Ramos (cell line): ENCODE results near the gene EPS8.

Experiments
- in situ Hi-C: fragments of 300-500 bp; cut with MboI; formaldehyde crosslinking; loops from one replicate; pipeline ENCODE4 v1.14.3; 2022; ENCODE audit warnings: low sequenced_read_pairs; ENCODE audit not compliant: unreplicated experiment

The EPS8 gene

GRCh38 chr12:15789220-15790171, at the start of gene EPS8:
EPS8 (minus strand) TSS chr12:15789388; CDS start chr12:15682951, 106,437 bp downstream.
- in situ Hi-C loops, result no loop called here

GRCh38 chr12:15837141-15837790, 48.1 kb upstream of the EPS8 start:
- in situ Hi-C loops, result no loop called here

- in situ Hi-C loops, result no loop called here
These were observed 45.4 kb upstream of the EPS8 start for GRCh38 chr12:15834575-15834974.

- in situ Hi-C loops, result no loop called here
These were observed 42.3 kb upstream of the EPS8 start for GRCh38 chr12:15831315-15831978.

GRCh38 chr12:15830538-15830937, 41.4 kb upstream of the EPS8 start:
- in situ Hi-C loops, result no loop called here

GRCh38 chr12:15829949-15830348, 40.8 kb upstream of the EPS8 start:
- in situ Hi-C loops, result no loop called here

GRCh38 chr12:15829255-15829654, 40.1 kb upstream of the EPS8 start:
- in situ Hi-C loops, result no loop called here

- in situ Hi-C loops, result no loop called here
These were observed 37.9 kb upstream of the EPS8 start for GRCh38 chr12:15827136-15827535.

- in situ Hi-C loops, result no loop called here
These were observed 35.3 kb upstream of the EPS8 start for GRCh38 chr12:15824516-15824915.

GRCh38 chr12:15823360-15824128, 34.4 kb upstream of the EPS8 start:
- in situ Hi-C loops, result no loop called here

GRCh38 chr12:15819644-15820437, 30.7 kb upstream of the EPS8 start:
- in situ Hi-C loops, result no loop called here

GRCh38 chr12:15818418-15818817, 29.2 kb upstream of the EPS8 start:
- in situ Hi-C loops, result no loop called here

GRCh38 chr12:15815730-15816129, 26.5 kb upstream of the EPS8 start:
- in situ Hi-C loops, result no loop called here

GRCh38 chr12:15811214-15812127, 22.3 kb upstream of the EPS8 start:
- in situ Hi-C loops, result no loop called here

GRCh38 chr12:15808652-15809051, 19.5 kb upstream of the EPS8 start:
- in situ Hi-C loops, result no loop called here

- in situ Hi-C loops, result no loop called here
These were observed 19.1 kb upstream of the EPS8 start for GRCh38 chr12:15808250-15808649.

- in situ Hi-C loops, result no loop called here
These were observed 17.6 kb upstream of the EPS8 start for GRCh38 chr12:15806826-15807225.
